HL-60/S4 treated with retinoic acid at 250 ng/mL for 4 days and 3 days (cell line): Measurements from ENCODE around the gene EHF.

Experiments
- in situ Hi-C: fragments of 300-500 bp; cut with MboI; formaldehyde crosslinking; loops from 2 replicates; pipeline ENCODE4 v1.7.0; 2022; ENCODE audit warnings: low sequenced_read_pairs

The EHF gene

DNA sequence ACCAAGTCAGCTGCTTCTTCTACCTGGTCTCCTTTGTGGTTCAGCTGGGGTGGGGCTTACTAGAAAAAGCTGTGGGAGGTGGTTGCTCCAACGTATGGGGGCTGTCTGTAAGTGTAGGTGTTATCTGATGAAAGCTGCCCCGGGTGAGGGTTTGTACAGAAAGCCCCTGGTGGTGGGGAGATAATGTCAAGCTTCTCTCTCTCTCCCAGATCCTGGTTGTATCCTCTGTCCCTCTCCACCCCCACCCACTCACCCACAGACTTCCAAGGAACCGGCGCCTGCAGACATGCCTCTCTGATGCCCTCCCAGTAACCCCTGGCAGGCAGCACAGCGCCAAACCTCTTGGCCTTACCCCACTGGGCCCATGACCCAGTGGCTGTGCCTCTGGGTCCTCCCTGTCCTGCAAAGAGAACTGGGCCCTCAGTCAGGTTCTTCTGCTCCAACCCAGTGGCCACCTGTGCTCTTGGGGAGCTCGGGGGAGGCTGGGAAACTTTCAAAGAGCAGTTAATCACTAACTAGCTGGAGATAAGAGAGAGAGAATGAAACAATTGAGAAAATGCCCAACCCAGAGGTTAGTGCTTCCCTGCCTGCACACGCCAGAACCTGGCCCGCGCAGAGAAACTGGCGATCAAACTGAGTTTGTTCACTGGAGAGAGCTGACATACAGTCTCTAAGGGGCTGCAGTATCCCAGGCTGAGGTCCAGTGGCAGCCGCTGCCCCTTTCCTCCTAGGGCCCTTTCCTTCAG is 20.4 kb upstream of the EHF start:
- in situ Hi-C loops = no loop called here

DNA sequence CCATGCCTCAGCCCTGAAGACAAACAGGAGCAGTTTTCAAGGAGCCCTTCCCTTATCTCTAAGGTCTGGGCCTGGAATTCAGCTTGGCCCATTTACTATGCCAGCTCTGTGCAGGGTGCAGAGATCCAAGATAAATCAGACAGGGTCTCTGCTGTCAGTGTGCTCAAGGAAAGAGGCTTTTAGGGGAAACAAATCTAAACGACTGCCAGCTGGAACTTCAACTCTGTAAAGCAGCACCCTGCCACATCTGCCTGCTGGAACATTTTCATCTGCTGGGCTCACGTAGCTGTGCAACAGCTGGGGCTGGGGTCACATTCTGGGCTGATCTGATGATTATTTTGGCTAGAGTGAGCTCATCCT is 19.8 kb upstream of the EHF start:
- in situ Hi-C loops = no loop called here

DNA sequence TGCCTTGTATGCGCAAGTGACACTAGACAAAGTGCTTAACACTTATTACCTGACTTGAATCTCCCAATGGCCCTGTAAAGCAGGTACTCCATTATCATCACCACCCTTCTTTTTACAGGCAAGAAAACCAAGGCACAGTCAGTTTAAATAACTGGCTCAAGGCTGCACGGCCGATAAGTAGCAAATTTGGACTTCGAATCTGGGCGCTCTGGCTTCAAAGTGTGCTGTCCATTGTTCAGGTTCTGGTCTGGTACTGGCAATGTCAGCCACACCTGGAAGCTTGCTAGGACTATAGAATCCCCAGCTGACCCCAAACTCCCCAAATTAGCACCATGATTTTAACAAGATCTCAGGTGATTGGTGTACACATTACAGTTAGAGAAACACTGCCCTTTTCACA is 19.3 kb upstream of the EHF start:
- in situ Hi-C loops = no loop called here

DNA sequence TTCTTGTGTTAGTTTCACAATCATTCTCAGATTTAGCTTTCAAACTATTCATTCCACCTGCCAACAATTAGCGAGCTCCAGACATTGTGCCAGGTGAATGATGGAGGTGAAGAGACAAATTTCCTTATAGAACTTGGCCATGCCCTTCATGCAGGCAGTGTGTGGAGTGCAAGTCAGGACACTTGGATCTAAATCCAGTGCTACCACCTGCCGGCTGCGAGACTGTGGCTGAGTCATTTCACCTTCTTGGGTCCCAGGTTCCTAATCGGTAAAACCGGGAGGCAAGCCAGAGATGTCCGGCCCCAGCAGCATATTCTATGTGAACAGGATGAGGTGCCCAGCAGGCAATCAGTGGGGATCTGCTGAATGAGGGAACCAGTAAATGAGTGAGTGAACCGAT is 18.6 kb upstream of the EHF start:
- in situ Hi-C loops = no loop called here

DNA sequence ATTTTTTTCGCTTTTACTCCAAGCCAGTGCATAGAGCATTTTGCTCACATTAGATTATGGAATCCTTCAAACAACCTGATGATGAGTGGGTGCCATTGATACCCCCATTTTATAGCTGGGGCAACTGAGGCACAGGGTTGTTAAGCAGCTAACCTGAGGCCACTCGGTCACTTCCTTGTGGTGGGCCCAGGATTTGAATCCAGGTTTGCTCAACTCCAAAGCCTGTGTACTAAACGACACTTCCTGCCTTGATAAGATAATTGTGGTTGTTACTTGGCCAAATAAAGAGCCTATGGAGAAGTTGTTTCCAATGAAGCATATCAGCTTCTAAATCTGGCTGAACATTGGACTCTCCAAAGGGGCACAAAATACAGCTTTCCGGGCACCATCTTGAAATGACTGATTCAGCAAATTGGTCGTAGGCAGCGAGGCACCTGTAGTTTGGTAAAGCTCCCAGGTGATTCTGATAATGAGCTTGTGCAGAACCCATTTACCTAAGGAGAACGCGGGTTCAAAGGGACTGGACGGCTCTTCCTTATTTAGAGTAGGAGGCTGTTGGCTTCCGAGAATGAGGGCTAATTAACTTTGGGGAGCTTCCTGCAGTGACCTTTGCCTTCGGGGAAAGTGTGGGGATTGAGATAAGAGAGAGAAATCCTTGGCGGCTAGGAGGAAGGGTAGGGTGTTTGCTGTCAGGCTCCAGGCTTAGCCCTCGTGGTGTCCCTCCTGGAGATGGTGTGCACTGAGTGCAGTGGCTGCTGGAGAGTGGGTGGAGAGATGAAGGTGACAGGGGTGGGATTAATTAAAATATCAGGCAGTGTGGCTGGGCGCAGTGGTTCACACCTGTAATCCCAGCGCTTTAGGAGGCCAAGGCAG is 17.5 kb upstream of the EHF start:
- in situ Hi-C loops = no loop called here

DNA sequence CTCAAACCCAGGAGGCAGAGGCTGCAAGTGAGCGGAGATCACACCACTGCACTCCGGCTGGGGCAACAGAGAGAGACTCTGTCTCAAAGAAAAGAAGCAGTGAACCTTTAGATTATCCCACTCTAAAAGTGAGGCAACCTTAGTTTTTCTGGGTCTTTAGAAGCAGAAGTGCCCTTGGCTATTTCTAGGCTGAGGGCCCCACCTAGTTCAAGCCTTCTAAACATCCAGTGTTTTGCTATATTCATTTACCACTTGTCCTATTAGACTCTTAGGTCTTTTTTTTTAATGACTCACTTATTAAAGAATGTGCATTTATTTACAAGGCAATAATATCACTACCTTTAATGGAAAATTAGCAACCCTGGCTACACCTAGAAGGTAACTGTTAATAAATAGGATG is 16.7 kb upstream of the EHF start:
- in situ Hi-C loops = no loop called here

DNA sequence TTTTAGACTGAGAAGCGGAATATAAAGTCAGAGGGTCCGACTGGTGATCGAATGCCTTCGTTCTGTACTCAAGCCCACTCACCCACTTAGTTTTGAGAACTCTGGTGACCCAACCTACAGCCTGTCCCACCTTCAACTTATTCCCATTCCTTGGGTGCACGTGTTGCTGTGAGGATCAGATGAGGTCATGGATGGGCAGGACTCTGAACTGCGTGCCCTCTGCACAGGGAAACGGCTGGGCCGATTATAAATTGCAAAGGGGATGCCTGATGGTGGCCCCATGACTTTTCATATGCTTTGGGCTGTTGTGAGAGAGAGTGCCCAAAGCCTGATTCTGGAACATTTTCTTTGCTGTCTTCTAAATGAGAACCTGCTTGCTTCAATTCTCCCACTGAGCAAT is 16.0 kb upstream of the EHF start:
- in situ Hi-C loops = no loop called here

DNA sequence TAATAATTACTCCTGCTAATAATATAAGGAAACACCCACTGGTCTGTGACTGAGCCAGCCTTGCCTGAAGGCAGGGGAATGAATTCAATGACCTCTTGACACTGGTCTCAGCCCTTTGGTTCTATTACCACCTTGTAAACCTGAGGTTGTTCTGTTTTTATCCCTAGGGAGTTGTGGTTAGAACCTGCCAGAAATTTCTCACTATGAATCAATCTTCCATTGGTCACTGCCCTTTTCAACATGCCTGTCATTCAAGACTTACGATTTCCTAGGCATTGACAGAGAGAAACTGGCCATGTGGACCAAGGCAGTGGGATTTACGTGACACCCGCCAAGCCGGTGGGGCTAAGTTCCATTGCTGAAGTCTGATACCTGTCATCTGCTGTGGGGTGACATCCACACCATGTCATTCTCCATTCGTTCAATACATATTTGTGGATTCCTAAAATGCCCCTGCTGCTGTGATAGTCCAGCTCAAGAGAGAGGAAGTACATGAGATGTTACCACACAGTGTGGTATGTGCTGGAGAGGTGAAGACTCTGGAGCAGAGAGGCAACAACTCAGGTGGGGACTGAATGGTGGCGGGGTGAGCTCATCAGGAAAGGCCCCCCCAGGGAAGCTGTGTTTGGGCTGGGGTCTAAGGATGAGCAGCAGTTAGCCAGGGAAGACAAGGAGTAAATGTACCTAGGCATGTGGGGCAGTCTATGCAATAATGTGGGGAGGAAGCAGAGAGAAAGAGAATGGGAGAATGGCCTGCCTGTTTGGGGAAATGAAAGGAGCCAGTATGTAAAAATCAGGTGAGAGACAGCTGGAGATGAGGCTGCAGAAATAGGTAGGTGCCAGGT is 15.2 kb upstream of the EHF start:
- in situ Hi-C loops = no loop called here

DNA sequence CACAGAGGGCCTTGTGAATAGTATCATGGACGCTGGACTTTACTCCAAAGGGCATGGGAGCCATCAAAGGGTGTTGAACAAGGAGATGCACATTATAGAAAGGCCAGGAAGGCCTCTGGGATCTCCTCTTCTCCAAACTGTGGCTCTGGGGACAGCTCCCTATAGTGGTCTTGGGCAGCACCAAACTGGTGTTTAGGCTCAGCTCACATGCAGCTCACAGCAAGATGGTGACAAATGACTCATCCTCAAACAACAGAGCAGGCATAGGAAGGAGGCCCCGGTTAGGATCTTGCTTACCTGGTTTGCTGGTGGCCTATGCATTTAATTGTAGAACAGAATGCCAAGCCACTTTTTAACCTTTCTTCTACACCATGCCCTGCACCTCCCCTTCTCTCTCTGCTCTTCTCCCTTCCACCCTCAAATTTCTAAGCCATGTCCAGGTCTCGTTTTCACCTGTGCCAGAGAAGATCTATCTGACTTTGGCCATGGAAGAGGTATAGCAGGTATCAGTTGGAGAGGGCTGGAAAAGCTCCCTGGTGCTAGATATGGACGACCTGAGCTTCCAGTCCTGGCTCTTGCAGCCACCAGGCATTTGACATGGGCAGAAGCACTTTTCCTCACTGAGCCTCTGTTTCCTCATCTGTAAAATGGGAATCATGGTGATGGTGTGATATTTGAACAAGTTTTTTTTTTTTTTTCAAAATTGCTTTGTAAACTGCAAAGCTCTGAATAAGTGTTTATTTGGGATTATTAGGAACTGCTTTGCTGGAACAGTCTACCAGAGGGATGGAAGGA is 14.4 kb upstream of the EHF start:
- in situ Hi-C loops = no loop called here

DNA sequence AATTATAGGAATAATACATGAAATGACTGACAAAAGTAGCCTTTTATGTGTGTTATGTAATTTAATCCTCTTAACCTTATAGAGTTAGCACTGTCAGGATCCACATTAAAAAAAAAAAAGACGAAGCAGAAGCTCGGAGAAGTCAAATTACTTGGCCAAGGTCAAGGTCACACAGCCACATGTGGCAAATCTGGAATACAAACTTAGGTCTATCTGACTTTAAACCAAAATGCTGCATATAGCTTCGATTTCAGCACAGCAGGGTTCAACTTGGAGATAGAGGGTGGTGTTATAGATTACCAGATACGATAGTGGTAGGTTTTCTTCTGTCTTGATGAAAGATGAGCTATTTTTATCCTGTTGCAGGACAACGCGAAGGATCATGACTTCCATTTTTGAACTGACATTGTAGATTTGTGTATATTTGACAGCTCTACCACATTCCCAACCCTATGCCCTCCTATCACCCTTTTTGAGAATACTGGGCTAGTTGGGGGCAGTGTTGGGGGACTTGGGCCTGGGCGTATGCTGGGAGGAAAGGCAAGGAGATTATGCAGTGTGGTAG is 11.6 kb upstream of the EHF start:
- in situ Hi-C loops = no loop called here

DNA sequence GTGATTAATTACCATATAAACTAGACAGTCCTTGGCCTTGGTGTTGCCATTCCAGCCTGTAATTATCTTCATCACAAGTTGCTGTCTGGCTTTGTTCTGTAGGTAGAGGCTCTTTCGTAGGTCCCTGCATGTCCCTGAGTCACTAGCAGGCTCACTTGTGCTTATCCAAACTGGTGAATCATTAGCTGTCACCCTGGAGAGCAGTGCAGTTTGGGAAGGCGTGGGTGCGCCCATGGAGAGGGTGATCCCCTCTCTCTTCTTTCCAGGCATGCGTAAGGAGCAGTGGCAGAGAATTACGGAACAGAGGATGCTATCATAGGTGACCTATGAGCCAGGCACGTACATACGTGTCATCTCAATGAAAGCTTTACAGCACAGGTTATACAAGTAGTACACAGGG is 11.0 kb upstream of the EHF start:
- in situ Hi-C loops = no loop called here

DNA sequence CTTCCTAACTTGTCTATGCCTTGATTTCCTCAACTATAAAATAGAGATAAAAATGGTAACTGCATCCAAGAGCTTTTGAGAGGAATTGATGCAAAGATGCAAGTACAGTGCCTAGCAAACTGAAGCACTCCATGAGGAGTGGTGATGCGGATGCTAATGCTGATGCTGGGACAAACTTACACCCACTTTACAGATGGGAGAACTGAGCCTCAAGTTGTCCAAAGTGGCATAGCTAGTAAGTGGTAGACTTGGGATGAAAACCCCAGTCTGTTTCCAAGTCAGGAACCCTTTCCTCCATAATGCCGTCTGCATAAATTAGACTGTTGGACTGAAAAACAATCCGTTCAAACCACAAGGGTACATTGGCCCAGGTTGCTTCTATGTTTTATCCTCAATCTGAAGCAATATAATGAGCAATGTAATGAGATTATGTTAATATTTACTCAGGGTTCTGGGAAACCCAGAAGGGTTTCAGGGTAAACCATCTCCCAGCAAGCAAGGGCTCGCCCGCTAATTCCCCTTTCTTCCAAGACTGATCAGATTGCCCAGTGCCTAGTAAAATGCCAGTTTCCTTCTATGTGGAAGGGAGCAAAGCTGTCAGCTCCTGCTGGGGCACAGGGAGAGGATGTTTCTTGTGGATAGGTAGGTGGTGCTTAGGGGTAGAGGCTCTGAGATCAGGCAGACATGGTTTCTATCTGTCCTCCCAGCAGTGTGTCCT is 10.4 kb upstream of the EHF start:
- in situ Hi-C loops = no loop called here

DNA sequence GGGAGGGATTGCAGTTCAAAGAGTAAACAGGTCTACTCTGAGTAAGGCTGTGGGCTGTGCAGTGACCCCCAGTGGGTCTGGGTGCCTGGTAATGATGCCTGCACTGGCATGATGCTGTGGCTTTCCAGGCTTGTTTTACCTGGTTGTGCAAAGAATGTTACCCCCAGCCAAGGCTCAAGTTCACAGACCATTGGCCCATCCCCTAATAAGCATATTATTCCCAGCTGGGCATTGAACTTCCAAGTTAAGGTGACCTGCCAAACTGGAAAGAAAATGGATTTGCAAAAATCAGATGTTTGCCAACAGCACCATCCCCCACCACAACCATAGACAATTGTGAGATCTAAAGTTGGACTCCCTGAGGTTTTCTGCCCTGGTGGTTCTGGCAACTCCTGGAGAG is 7.9 kb upstream of the EHF start:
- in situ Hi-C loops = no loop called here

DNA sequence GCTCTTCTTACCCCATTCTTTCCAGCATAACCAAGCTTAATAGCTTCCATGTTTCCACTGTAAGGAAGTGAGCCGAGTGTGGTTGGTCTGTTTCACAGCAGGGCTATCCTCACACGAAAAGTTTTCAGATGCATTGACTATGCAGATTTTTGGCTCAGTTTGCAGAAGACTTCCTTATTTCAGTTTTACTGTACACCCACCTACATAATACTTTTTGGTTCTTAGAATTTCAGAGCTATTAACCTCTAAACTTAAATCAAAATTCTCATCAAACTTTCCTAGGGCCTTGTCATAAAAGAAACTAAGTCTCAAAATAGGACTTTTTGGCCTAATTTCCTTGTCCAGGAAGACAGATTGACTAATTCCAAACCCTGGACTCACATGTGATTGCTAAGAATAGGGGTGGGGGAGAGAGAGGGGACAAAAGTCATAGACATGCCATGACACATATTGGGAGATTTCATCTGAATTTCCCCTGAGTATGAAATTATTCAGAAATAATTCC is 7.3 kb upstream of the EHF start:
- in situ Hi-C loops = no loop called here

DNA sequence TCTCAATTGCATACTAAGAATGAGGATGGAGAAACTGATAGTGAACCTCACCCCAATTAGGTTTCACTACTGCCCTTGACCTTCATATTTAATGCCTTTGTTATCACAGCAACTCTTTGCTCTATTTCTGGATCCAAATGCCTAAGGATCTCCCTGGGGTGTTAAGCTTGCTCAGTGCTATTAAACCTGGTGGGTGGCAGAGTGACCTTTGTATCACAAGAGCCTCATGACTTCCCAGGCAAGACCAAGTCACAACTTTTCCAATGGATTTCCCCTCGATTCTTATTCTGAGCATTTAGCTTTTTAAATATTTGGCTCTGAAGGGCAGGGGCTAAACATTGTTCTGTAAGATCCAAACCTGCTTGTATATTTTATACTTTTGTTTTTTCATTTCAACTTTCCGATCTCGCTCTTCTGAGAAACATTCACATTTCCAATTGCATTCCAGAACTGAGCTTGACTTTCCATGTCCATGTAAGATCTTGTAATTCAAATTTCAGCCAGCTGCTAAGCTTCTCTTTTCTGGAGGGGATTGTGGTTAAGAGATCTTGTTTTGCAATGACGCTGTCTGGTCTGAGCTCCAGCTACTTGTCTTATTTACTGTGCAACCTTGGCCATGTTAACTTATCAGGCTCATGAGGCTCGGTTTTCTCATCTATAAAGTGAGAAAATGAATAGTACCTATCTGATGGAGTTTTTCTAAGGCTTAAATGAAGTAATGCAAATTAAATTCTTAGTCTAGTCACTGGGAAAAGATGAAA is 6.4 kb upstream of the EHF start:
- in situ Hi-C loops = no loop called here

DNA sequence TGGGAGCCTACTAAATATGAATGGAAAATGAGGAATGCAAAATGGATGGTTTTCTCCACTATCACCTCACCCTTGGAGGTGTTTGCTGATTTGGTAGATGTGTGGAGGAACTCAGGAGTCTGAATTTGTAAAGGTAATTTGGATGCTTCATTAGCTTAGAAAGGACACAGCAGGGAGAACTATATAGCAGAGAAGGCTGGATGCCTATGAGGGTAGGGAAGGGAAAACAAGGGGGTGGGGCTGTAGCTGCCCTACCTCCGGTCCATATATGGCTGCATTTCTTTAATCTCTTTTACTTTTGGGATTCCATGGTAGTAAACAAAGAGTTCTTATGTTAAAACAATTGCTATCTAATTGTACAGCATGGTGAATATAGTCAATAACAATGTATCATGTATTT is 4.8 kb upstream of the EHF start:
- in situ Hi-C loops = no loop called here

DNA sequence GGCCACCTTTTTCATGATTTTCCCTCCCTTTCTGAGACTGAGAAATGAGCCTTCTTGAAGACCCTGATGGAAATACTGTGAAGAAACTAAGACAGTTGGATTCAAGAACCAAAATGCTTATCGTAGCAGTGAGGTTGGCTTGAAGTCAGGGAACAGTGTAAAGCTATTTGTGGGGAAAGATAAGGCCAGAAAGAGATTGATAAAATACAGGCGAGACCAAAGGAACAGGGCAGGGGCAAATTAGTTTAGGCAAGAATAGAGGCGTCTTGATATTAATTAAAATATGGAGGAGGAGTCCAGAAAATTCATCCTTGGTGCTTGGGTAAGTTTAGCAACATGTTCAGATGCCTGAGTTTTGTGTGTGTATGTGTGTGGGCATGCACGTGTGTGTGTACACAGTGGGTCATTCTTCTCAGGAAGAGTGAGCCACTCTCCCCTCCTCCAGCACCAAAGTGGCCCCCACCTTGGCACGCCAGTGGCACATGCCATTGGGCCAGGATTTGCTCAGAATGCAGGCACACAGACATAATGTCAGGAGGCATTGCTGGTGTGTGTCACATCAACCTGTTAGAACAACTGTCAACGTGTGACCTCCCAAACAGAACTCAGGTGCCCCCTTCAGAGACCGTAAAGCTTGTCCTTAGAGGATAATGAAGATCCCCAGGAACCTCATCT is 3.9 kb upstream of the EHF start:
- in situ Hi-C loops = no loop called here

DNA sequence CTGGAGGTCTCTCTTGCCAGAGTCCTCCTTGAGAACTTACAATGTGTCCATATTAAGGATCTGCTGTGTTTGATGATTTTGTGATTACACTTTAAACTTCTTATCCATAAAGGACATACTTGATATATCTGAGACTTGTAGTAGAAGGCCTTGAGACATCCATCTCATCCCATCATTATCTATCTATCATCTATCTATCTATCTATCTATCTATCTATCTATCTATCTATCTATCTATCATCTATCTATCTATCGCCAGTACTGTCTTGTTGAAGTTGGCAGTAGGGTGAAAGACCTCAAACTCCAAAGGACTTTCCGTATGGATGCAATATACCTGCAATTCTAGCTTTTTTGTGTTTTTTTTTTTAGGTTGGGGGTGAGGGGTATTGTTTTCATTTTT is 2.5 kb upstream of the EHF start:
- in situ Hi-C loops = no loop called here
